Activated naive CD4-positive, alpha-beta T cell treated with anti-CD3 and anti-CD28 coated beads, Interleukin-2, amount 50 U/mL, for 72 hours (primary cell): ENCODE results near the gene TPM1. TPM values are rescaled to one million over a fixed set of nuclear protein-coding genes. Genes with fewer than 3 reads are reported as not detected.

Source experiments
- total RNA-seq, 2 donors: library from RNA; stranded (reverse); gene quantifications; one replicate each; pipeline ENCODE4 v1.2.3, GENCODE V29; 2022

TPM1 gene
- total RNA-seq, 2 donors from 2014 or later, result 6.5 to 8.6 TPM

Other genes starting within 250 kb of the TPM1 start
- 10 to 100 TPM; 21.6 to 23.2 TPM for gene LACTB, start 79.1 kb downstream of the TPM1 start, total RNA-seq
- 100 to 1,000 TPM; 155 to 223 TPM for gene RPS27L, start 114.7 kb downstream of the TPM1 start, total RNA-seq
- gene RAB8B, start 146.9 kb downstream of the TPM1 start, total RNA-seq, result 100 to 1,000 TPM; 106 to 157 TPM
- 10 to 100 TPM in 1 of 2 donors, 1 to 10 TPM in 1; 2.6 to 14.7 TPM for gene APH1B, start 234.9 kb downstream of the TPM1 start, total RNA-seq